Thymus (tissue), 11 donors: ENCODE results near the gene HDAC8. TPM values are rescaled to one million over a fixed set of nuclear protein-coding genes. Genes with fewer than 3 reads are reported as not detected.
A peak's percentile ranks its signal among the peaks of the same experiment; 100 is the strongest.

ENCODE experiments used
- DNase-seq, 9 donors: peaks; one replicate each; pipeline ENCODE4 v3.0.0-alpha.2; 2013; ENCODE audit warnings: low spot score in 9 of 9, low read depth in 6 of 9, missing footprints in 1 of 9
- H3K27ac ChIP-seq, 2 donors: one replicate each; pipeline ENCODE4 v1.5.1; 2013; ENCODE audit warnings: control low read depth in 1 of 2, low read depth in 1 of 2, low read length in 1 of 2, mild to moderate bottlenecking in 1 of 2, moderate library complexity in 1 of 2
- H3K27me3 ChIP-seq, 2 donors: one replicate each; pipeline ENCODE4 v1.5.1; 2013; ENCODE audit warnings: low read length in 1 of 2; ENCODE audit not compliant: control insufficient read depth in 2 of 2, insufficient read depth in 1 of 2
- H3K36me3 ChIP-seq, 2 donors: one replicate each; pipeline ENCODE4 v1.5.1; 2013; ENCODE audit warnings: low read length in 1 of 2, mild to moderate bottlenecking in 1 of 2, moderate library complexity in 1 of 2; ENCODE audit not compliant: control insufficient read depth in 2 of 2, insufficient read depth in 2 of 2
- H3K4me1 ChIP-seq, 2 donors: one replicate each; pipeline ENCODE4 v1.5.1; 2013; ENCODE audit warnings: low read length in 2 of 2; ENCODE audit not compliant: control insufficient read depth in 2 of 2, insufficient read depth in 2 of 2
- H3K4me3 ChIP-seq, 2 donors: one replicate each; pipeline ENCODE4 v1.5.1; 2013; ENCODE audit warnings: low read length in 2 of 2, control low read depth in 1 of 2, mild to moderate bottlenecking in 1 of 2
- H3K9me3 ChIP-seq, 2 donors: one replicate each; pipeline ENCODE4 v1.5.1; 2013; ENCODE audit warnings: low read length in 1 of 2, mild to moderate bottlenecking in 1 of 2; ENCODE audit not compliant: control insufficient read depth in 2 of 2, insufficient read depth in 1 of 2
- WGBS: extraction: QIAGEN DNeasy Blood & Tissue Kit; methylation state at CpG from one replicate; pipeline ENCODE4 v1.1.7; 2013; 5-methylcytosine and 5-hydroxymethylcytosine counted together
- polyA plus RNA-seq: library from polyadenylated mRNA; stranded (reverse); fragments of 200-250 nt; gene quantifications from one replicate; pipeline ENCODE4 v1.2.3, GENCODE V29; 2013
- total RNA-seq: library from RNA; stranded (reverse); fragments of 120-200 nt; gene quantifications from one replicate; pipeline ENCODE4 v1.2.4, GENCODE V29; 2013
- donor health status: healthy.

Gene HDAC8
- total and polyA plus RNA-seq, 2 donors: 15.4 to 27.1 TPM

GRCh38 chrX:72545990-72546389, 26.7 kb downstream of the HDAC8 start:
- no peak for DNase-seq
- Histone ChIP-seq H3K9me3 (no peaks in the 10 kb centered on the region), H3K27me3 (no peaks in the 10 kb centered on the region), H3K4me3 (no peak overlapping the region), H3K36me3 (peaks cover 0 to 7% of the 10 kb centered on the region in 2 donors), H3K27ac (no peak overlapping the region), H3K4me1 (no peaks in the 10 kb centered on the region)

- no peaks in the 10 kb centered on the region for H3K27me3 ChIP-seq
- H3K4me3 ChIP-seq: no peak overlapping the region
- no peak overlapping the region for H3K27ac ChIP-seq
- 57% methylated on average over 5 of the region's 5 CpGs for WGBS
- H3K9me3 ChIP-seq: no peaks in the 10 kb centered on the region
- peak in 1 of 9 donors; percentile 12 for DNase-seq
- peaks cover 0 to 7% of the 10 kb centered on the region in 2 donors for H3K36me3 ChIP-seq
- no peaks in the 10 kb centered on the region for H3K4me1 ChIP-seq
These were observed 32.3 kb downstream of the HDAC8 start for GRCh38 chrX:72540318-72540717.

GRCh38 chrX:72539822-72540221, 32.8 kb downstream of the HDAC8 start:
- Histone ChIP-seq H3K9me3 (no peaks in the 10 kb centered on the region), H3K4me1 (no peaks in the 10 kb centered on the region), H3K27ac (no peak overlapping the region), H3K27me3 (no peaks in the 10 kb centered on the region), H3K4me3 (no peak overlapping the region), H3K36me3 (peaks cover 0 to 5% of the 10 kb centered on the region in 2 donors)
- WGBS: 100% methylated on average over 2 of the region's 2 CpGs
- no peak for DNase-seq

DNA sequence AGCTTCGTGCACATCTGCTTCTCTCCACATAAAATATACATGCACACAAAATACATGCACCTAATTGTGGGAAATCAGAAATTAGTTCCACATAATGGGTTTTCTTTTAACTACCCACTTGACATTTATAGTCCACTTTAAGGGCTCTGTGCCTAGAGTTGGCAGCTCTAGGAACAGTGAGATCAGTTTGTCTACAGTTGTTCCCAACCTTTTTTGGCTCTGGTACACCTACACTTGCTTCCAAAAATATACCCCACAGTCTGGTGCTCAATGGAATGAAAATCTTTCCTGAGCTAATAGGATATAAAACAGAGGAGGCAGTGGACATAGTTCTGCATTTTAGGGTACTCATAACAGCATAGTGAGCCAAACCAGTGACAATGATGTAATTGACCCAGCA, 36.1 kb downstream of the HDAC8 start:
- no peak for DNase-seq
- Histone ChIP-seq H3K4me1 (no peaks in the 10 kb centered on the region), H3K9me3 (no peaks in the 10 kb centered on the region), H3K4me3 (no peak overlapping the region), H3K27me3 (no peaks in the 10 kb centered on the region), H3K27ac (no peak overlapping the region), H3K36me3 (no peaks in the 10 kb centered on the region)
- WGBS: 98% methylated on average over 1 of the region's 1 CpG

GRCh38 chrX:72532366-72532765, 40.3 kb downstream of the HDAC8 start:
- H3K4me3 ChIP-seq: no peak overlapping the region
- no peaks in the 10 kb centered on the region for H3K27me3 ChIP-seq
- no peaks in the 10 kb centered on the region for H3K4me1 ChIP-seq
- no peak overlapping the region for H3K27ac ChIP-seq
- no peaks in the 10 kb centered on the region for H3K36me3 ChIP-seq
- no peak for DNase-seq
- no peaks in the 10 kb centered on the region for H3K9me3 ChIP-seq
- WGBS: 97% methylated on average over 3 of the region's 3 CpGs

DNA sequence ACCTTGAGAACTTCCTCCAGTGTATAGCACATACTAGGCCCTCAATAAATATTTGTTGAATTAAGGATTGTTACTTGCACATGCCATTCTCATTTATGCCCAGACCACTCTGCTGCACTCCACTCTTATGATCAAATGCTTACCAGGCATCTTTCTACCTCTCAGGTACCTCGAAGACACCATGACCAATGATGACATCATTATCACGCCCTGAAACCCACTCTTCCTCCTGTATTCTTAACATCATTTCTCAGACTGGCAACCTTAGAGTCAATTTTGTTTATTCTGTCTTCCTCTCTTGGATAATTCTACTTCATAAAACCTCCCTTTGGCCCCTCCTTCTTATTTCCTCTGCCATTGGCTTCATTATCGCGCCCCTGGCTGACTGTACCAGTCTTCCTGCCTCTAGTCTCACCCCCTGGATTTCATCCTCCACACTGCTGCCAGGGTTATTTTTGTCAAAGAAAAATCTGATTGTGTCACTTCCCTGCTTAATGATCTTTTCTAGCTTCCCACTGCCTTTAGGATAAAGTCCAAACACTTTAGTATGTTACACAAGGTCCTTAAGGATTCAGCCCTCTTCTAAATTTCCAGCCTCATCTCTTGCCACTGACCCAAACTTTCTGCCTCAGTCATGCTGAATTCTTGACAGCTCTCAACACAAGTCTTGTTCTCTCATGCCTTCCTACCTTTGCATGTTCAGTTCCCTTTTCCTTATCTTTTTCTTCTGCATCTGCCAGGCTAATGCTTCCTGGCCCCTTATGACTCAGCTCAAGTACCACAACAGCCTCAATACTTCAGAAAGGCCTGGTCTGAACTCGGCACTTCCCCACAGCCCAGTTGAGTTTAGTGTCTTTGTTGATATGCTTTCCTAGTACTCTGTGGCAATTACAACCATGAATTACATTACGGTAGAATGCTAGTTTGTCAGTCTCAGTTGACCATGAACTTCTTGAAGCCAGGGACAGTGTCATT, 45.8 kb downstream of the HDAC8 start:
- WGBS: 61% methylated on average over 6 of the region's 6 CpGs
- Histone ChIP-seq H3K4me3 (no peak overlapping the region), H3K4me1 (no peaks in the 10 kb centered on the region), H3K36me3 (no peaks in the 10 kb centered on the region), H3K27me3 (no peaks in the 10 kb centered on the region), H3K27ac (no peak overlapping the region), H3K9me3 (no peaks in the 10 kb centered on the region)
- no peak for DNase-seq

- Histone ChIP-seq H3K27ac (no peak overlapping the region), H3K9me3 (no peaks in the 10 kb centered on the region), H3K4me3 (no peak overlapping the region), H3K27me3 (no peaks in the 10 kb centered on the region), H3K36me3 (no peaks in the 10 kb centered on the region), H3K4me1 (no peaks in the 10 kb centered on the region)
- no peak for DNase-seq
These were observed 73.9 kb downstream of the HDAC8 start for GRCh38 chrX:72498782-72499181.

DNA sequence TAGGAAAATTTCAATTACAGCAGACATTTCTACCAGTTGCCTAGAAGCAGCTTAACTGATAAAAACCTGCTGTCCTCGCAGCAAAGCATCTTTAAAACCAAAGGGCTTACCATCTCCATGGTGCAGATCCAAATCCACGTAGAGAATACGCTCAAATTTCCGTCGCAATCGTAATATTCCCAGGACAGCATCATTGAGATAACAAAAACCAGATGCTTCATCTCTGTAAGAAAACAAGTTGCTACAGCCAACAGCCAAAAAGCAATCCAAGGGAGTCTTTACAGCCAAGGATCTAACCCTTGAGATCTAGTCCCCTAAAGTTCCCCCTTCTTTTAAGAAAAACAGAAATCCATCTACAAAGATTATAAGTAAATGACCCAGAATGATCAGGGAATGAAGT, 77.6 kb downstream of the HDAC8 start:
- no peaks in the 10 kb centered on the region for H3K9me3 ChIP-seq
- H3K27ac ChIP-seq: no peak overlapping the region
- WGBS: 98% methylated on average over 6 of the region's 6 CpGs
- no peak overlapping the region for H3K4me3 ChIP-seq
- H3K36me3 ChIP-seq: no peaks in the 10 kb centered on the region
- no peak for DNase-seq
- H3K4me1 ChIP-seq: no peaks in the 10 kb centered on the region
- no peaks in the 10 kb centered on the region for H3K27me3 ChIP-seq

GRCh38 chrX:72492499-72492898, 80.1 kb downstream of the HDAC8 start:
- Histone ChIP-seq H3K27me3 (no peaks in the 10 kb centered on the region), H3K9me3 (no peaks in the 10 kb centered on the region), H3K27ac (no peak overlapping the region), H3K4me1 (no peaks in the 10 kb centered on the region), H3K4me3 (no peak overlapping the region), H3K36me3 (peaks cover 0 to 8% of the 10 kb centered on the region in 2 donors)
- DNase-seq: no peak
- WGBS: 96% methylated on average over 1 of the region's 1 CpG
